Measurements from ENCODE around the gene CCDC102A.
"Not testable (repeated sequence)": the region's sequence is repeated elsewhere in the genome, so short reads cannot be mapped to it uniquely, and the experiment has no call there.

Gene CCDC102A

GRCh38 chr16:57574086-57574485, 37.7 kb upstream of the CCDC102A start:
- H3K4me1 ChIP-seq (ENCODE audit: control insufficient read depth, insufficient read depth, low read length): no peaks in the 10 kb centered on the region
- no peak overlapping the region for H3K9ac ChIP-seq (ENCODE audit: low read depth, low read length)
- no peak overlapping the region for H3K27ac ChIP-seq (ENCODE audit: low read depth, low read length)
- no peaks in the 10 kb centered on the region for H3K9me3 ChIP-seq (ENCODE audit: control insufficient read depth, insufficient read depth, low read length)
- no peak overlapping the region for H3K4me3 ChIP-seq (ENCODE audit: low read depth, low read length)
- H3K27me3 ChIP-seq (ENCODE audit: control insufficient read depth, insufficient read depth, low read length): no peaks in the 10 kb centered on the region
- peaks cover 14% of the 10 kb centered on the region for H3K36me3 ChIP-seq (ENCODE audit: control insufficient read depth, insufficient read depth, low read length)

- H3K4me1 ChIP-seq (ENCODE audit: control insufficient read depth, insufficient read depth, low read length): no peaks in the 10 kb centered on the region
- no peaks in the 10 kb centered on the region for H3K9me3 ChIP-seq (ENCODE audit: control insufficient read depth, insufficient read depth, low read length)
- no peak overlapping the region for H3K4me3 ChIP-seq (ENCODE audit: low read depth, low read length)
- no peak overlapping the region for H3K9ac ChIP-seq (ENCODE audit: low read depth, low read length)
- H3K27me3 ChIP-seq (ENCODE audit: control insufficient read depth, insufficient read depth, low read length): no peaks in the 10 kb centered on the region
- H3K36me3 ChIP-seq (ENCODE audit: control insufficient read depth, insufficient read depth, low read length): peaks cover 24% of the 10 kb centered on the region
- H3K27ac ChIP-seq (ENCODE audit: low read depth, low read length): no peak overlapping the region
These were observed 36.8 kb upstream of the CCDC102A start for GRCh38 chr16:57572978-57573728.

GRCh38 chr16:57571098-57571497, 34.7 kb upstream of the CCDC102A start:
- H3K4me1 ChIP-seq (ENCODE audit: control insufficient read depth, insufficient read depth, low read length): no peaks in the 10 kb centered on the region
- H3K27ac ChIP-seq (ENCODE audit: low read depth, low read length): no peak overlapping the region
- H3K36me3 ChIP-seq (ENCODE audit: control insufficient read depth, insufficient read depth, low read length): peaks cover 31% of the 10 kb centered on the region
- no peak overlapping the region for H3K4me3 ChIP-seq (ENCODE audit: low read depth, low read length)
- no peaks in the 10 kb centered on the region for H3K27me3 ChIP-seq (ENCODE audit: control insufficient read depth, insufficient read depth, low read length)
- H3K9ac ChIP-seq (ENCODE audit: low read depth, low read length): no peak overlapping the region
- H3K9me3 ChIP-seq (ENCODE audit: control insufficient read depth, insufficient read depth, low read length): no peaks in the 10 kb centered on the region

GRCh38 chr16:57570301-57571070, 34.1 kb upstream of the CCDC102A start:
- Histone ChIP-seq H3K9ac (ENCODE audit: low read depth, low read length) (no peak overlapping the region), H3K9me3 (ENCODE audit: control insufficient read depth, insufficient read depth, low read length) (no peaks in the 10 kb centered on the region), H3K27me3 (ENCODE audit: control insufficient read depth, insufficient read depth, low read length) (no peaks in the 10 kb centered on the region), H3K36me3 (ENCODE audit: control insufficient read depth, insufficient read depth, low read length) (peaks cover 31% of the 10 kb centered on the region), H3K4me3 (ENCODE audit: low read depth, low read length) (no peak overlapping the region), H3K4me1 (ENCODE audit: control insufficient read depth, insufficient read depth, low read length) (no peaks in the 10 kb centered on the region), H3K27ac (ENCODE audit: low read depth, low read length) (no peak overlapping the region)

- peaks cover 31% of the 10 kb centered on the region for H3K36me3 ChIP-seq (ENCODE audit: control insufficient read depth, insufficient read depth, low read length)
- no peaks in the 10 kb centered on the region for H3K4me1 ChIP-seq (ENCODE audit: control insufficient read depth, insufficient read depth, low read length)
- no peak overlapping the region for H3K9ac ChIP-seq (ENCODE audit: low read depth, low read length)
- no peak overlapping the region for H3K4me3 ChIP-seq (ENCODE audit: low read depth, low read length)
- no peaks in the 10 kb centered on the region for H3K9me3 ChIP-seq (ENCODE audit: control insufficient read depth, insufficient read depth, low read length)
- no peak overlapping the region for H3K27ac ChIP-seq (ENCODE audit: low read depth, low read length)
- no peaks in the 10 kb centered on the region for H3K27me3 ChIP-seq (ENCODE audit: control insufficient read depth, insufficient read depth, low read length)
These were observed 33.1 kb upstream of the CCDC102A start for GRCh38 chr16:57569306-57569946.

GRCh38 chr16:57568772-57569171, 32.4 kb upstream of the CCDC102A start:
- H3K4me1 ChIP-seq (ENCODE audit: control insufficient read depth, insufficient read depth, low read length); H3K4me3 ChIP-seq (ENCODE audit: low read depth, low read length); H3K9me3 ChIP-seq (ENCODE audit: control insufficient read depth, insufficient read depth, low read length); H3K9ac ChIP-seq (ENCODE audit: low read depth, low read length); H3K27ac ChIP-seq (ENCODE audit: low read depth, low read length); H3K27me3 ChIP-seq (ENCODE audit: control insufficient read depth, insufficient read depth, low read length): not testable (repeated sequence)
- peaks cover 31% of the 10 kb centered on the region for H3K36me3 ChIP-seq (ENCODE audit: control insufficient read depth, insufficient read depth, low read length)

- Histone ChIP-seq H3K9me3 (ENCODE audit: control insufficient read depth, insufficient read depth, low read length) (no peaks in the 10 kb centered on the region), H3K27ac (ENCODE audit: low read depth, low read length) (no peak overlapping the region), H3K4me1 (ENCODE audit: control insufficient read depth, insufficient read depth, low read length) (no peaks in the 10 kb centered on the region), H3K4me3 (ENCODE audit: low read depth, low read length) (no peak overlapping the region), H3K27me3 (ENCODE audit: control insufficient read depth, insufficient read depth, low read length) (no peaks in the 10 kb centered on the region), H3K9ac (ENCODE audit: low read depth, low read length) (no peak overlapping the region), H3K36me3 (ENCODE audit: control insufficient read depth, insufficient read depth, low read length) (peaks cover 31% of the 10 kb centered on the region)
These were observed 31.9 kb upstream of the CCDC102A start for GRCh38 chr16:57568173-57568678.

GRCh38 chr16:57567691-57568090, 31.3 kb upstream of the CCDC102A start:
- no peaks in the 10 kb centered on the region for H3K9me3 ChIP-seq (ENCODE audit: control insufficient read depth, insufficient read depth, low read length)
- H3K4me3 ChIP-seq (ENCODE audit: low read depth, low read length): no peak overlapping the region
- H3K9ac ChIP-seq (ENCODE audit: low read depth, low read length): no peak overlapping the region
- H3K27ac ChIP-seq (ENCODE audit: low read depth, low read length): no peak overlapping the region
- H3K27me3 ChIP-seq (ENCODE audit: control insufficient read depth, insufficient read depth, low read length): no peaks in the 10 kb centered on the region
- H3K4me1 ChIP-seq (ENCODE audit: control insufficient read depth, insufficient read depth, low read length): no peaks in the 10 kb centered on the region
- peaks cover 31% of the 10 kb centered on the region for H3K36me3 ChIP-seq (ENCODE audit: control insufficient read depth, insufficient read depth, low read length)

GRCh38 chr16:57566436-57566835, 30.1 kb upstream of the CCDC102A start:
- Histone ChIP-seq H3K27me3 (ENCODE audit: control insufficient read depth, insufficient read depth, low read length) (no peaks in the 10 kb centered on the region), H3K4me1 (ENCODE audit: control insufficient read depth, insufficient read depth, low read length) (no peaks in the 10 kb centered on the region), H3K4me3 (ENCODE audit: low read depth, low read length) (no peak overlapping the region), H3K9ac (ENCODE audit: low read depth, low read length) (no peak overlapping the region), H3K36me3 (ENCODE audit: control insufficient read depth, insufficient read depth, low read length) (peaks cover 31% of the 10 kb centered on the region), H3K27ac (ENCODE audit: low read depth, low read length) (no peak overlapping the region), H3K9me3 (ENCODE audit: control insufficient read depth, insufficient read depth, low read length) (no peaks in the 10 kb centered on the region)

- no peak overlapping the region for H3K4me3 ChIP-seq (ENCODE audit: low read depth, low read length)
- H3K27ac ChIP-seq (ENCODE audit: low read depth, low read length): no peak overlapping the region
These were observed 29.1 kb upstream of the CCDC102A start for GRCh38 chr16:57565461-57565860.

More at GRCh38 chr16:57565461-57565860, 29.1 kb upstream of the CCDC102A start:
- no peak overlapping the region for H3K9ac ChIP-seq (ENCODE audit: low read depth, low read length)
- no peaks in the 10 kb centered on the region for H3K9me3 ChIP-seq (ENCODE audit: control insufficient read depth, insufficient read depth, low read length)
- H3K27me3 ChIP-seq (ENCODE audit: control insufficient read depth, insufficient read depth, low read length): no peaks in the 10 kb centered on the region
- no peaks in the 10 kb centered on the region for H3K4me1 ChIP-seq (ENCODE audit: control insufficient read depth, insufficient read depth, low read length)
- H3K36me3 ChIP-seq (ENCODE audit: control insufficient read depth, insufficient read depth, low read length): peaks cover 30% of the 10 kb centered on the region

Data from HUES48 (cell line).